Left renal cortex interstitium (tissue), 4 donors: ENCODE measurements around the gene AMELY. TPM values are rescaled to one million over a fixed set of nuclear protein-coding genes. Genes with fewer than 3 reads are reported as not detected.

Experiments
- polyA plus RNA-seq, 4 donors: library from polyadenylated mRNA; unstranded; fragments of 120-200 nt; gene quantifications; one replicate each; pipeline ENCODE4 v1.2.1, GENCODE V29; 2013; ENCODE audit not compliant: insufficient read length in 4 of 4

AMELY gene
- polyA plus RNA-seq, 4 donors, result not detected

Other genes starting within 250 kb of the AMELY start
- gene TBL1Y, start 1.1 kb downstream of the AMELY start, polyA plus RNA-seq, result 1 to 10 TPM; 3.1 to 5.8 (median 3.7) TPM